B cell (primary cell): ENCODE measurements around the gene CECR2. TPM values are rescaled to one million over a fixed set of nuclear protein-coding genes. Genes with fewer than 3 reads are reported as not detected.

Source experiments
- ATAC-seq: fragments of 200-7000 bp; cut with Tn5 transposase; one replicate; pipeline ENCODE4 v1.10.0; 2021; ENCODE audit warnings: low read depth, mild to moderate bottlenecking, moderate number of reproducible peaks, moderate library complexity
- CTCF ChIA-PET: fragments of 350-600 bp; sonication (Branson Sonifier 250); formaldehyde crosslinking; loops from one replicate; lab custom pipeline; 2021; ENCODE audit warnings: antibody characterized with exemption, inconsistent platforms; lab: Charles Lee
- POLR2A ChIA-PET: fragments of 350-600 bp; sonication (Branson Sonifier 250); formaldehyde crosslinking; loops from one replicate; lab custom pipeline; 2021; ENCODE audit warnings: antibody characterized with exemption; lab: Charles Lee
- DNase-seq: peaks from one replicate; pipeline ENCODE4 v3.0.0; 2013
- H2AFZ ChIP-seq: 2 replicates; pipeline ENCODE4 v1.6.1; 2012; ENCODE audit warnings: mild to moderate bottlenecking, low read depth, low read length; ENCODE audit not compliant: insufficient read depth, poor library complexity, severe bottlenecking
- H3K27ac ChIP-seq, 2 donors: 1 replicate in 1 of 2; 2 replicates in 1 of 2; pipeline ENCODE4 v1.5.1; 2012 to 2013; ENCODE audit warnings: low read length in 2 of 2, mild to moderate bottlenecking in 2 of 2, moderate library complexity in 1 of 2
- H3K27me3 ChIP-seq, 4 experiments: fragments of 200-600 bp in 1 of 4; sonication (generic) in 1 of 4; replicated peaks in 1 of 4; 1 replicate in 2 of 4; 2 replicates in 2 of 4; pipeline versions ENCODE4 v1.6.1 to v1.7.0; 2013 to 2016; ENCODE audit warnings: low read length in 3 of 4, mild to moderate bottlenecking in 2 of 4, mixed read lengths in 1 of 4, moderate library complexity in 1 of 4; ENCODE audit not compliant: insufficient read depth in 4 of 4, control insufficient read depth in 3 of 4; ENCODE audit errors: control extremely low read depth in 1 of 4
- H3K36me3 ChIP-seq, 2 experiments: replicated peaks in 1 of 2; 1 replicate in 1 of 2; 2 replicates in 1 of 2; pipeline versions ENCODE4 v1.6.1 to v1.7.1; 2013; ENCODE audit warnings: low read length in 1 of 2; ENCODE audit not compliant: insufficient read depth in 2 of 2, control insufficient read depth in 1 of 2; ENCODE audit errors: control extremely low read depth in 1 of 2, extremely low read depth in 1 of 2
- H3K4me1 ChIP-seq, 2 donors: fragments of 200-600 bp in 1 of 2; sonication (generic) in 1 of 2; 1 replicate in 1 of 2; 2 replicates in 1 of 2; pipeline versions ENCODE4 v1.5.1 to v1.6.1; 2013 to 2017; ENCODE audit warnings: low read length in 2 of 2; ENCODE audit not compliant: control insufficient read depth in 2 of 2, insufficient read depth in 2 of 2
- H3K4me2 ChIP-seq: replicated peaks from 2 replicates; pipeline ENCODE3; 2012; ENCODE audit warnings: mild to moderate bottlenecking, low read depth, low read length; ENCODE audit not compliant: poor library complexity, severe bottlenecking
- H3K4me3 ChIP-seq, 5 experiments: fragments of 200-600 bp in 1 of 5; sonication (generic) in 1 of 5; 1 replicate in 3 of 5; 2 replicates in 2 of 5; pipeline versions ENCODE4 v1.5.1 to v1.7.0; 2011 to 2016; ENCODE audit warnings: low read length in 4 of 5, mild to moderate bottlenecking in 4 of 5, low read depth in 2 of 5, control low read depth in 1 of 5, moderate library complexity in 1 of 5; ENCODE audit not compliant: insufficient read depth in 1 of 5; ENCODE audit errors: control extremely low read depth in 1 of 5, extremely low read depth in 1 of 5
- H3K79me2 ChIP-seq: fragments of 200-600 bp; sonication (generic); one replicate; pipeline ENCODE4 v1.6.0; 2016; ENCODE audit warnings: low read length; ENCODE audit not compliant: control insufficient read depth, insufficient read depth
- H3K9ac ChIP-seq: fragments of 200-600 bp; sonication (generic); 2 replicates; pipeline ENCODE4 v1.6.1; 2017; ENCODE audit warnings: mild to moderate bottlenecking, low read length, moderate library complexity
- H3K9me3 ChIP-seq, 3 donors: one replicate each; pipeline versions ENCODE4 v1.6.1 to v1.7.1; 2013; ENCODE audit warnings: low read length in 2 of 3; ENCODE audit not compliant: control insufficient read depth in 2 of 3, insufficient read depth in 1 of 3; ENCODE audit errors: control extremely low read depth in 1 of 3
- H4K20me1 ChIP-seq: 2 replicates; pipeline ENCODE4 v1.6.0; 2012; ENCODE audit warnings: mild to moderate bottlenecking, low read length; ENCODE audit not compliant: insufficient read depth, control insufficient read depth, poor library complexity, severe bottlenecking
- H3K27ac Mint-ChIP-seq: one replicate; pipeline ENCODE4 v1.8.0; 2021; ENCODE audit warnings: mixed read lengths
- H3K27me3 Mint-ChIP-seq: one replicate; pipeline ENCODE4 v1.8.0; 2021; ENCODE audit warnings: mixed read lengths
- H3K4me1 Mint-ChIP-seq: one replicate; pipeline ENCODE4 v1.8.0; 2021; ENCODE audit warnings: mixed read lengths
- H3K4me3 Mint-ChIP-seq: one replicate; pipeline ENCODE4 v1.8.0; 2021; ENCODE audit warnings: mixed read lengths
- H3K9me3 Mint-ChIP-seq: one replicate; pipeline ENCODE4 v1.8.0; 2022; ENCODE audit warnings: mixed read lengths; ENCODE audit not compliant: insufficient read depth
- EZH2 ChIP-seq: IDR thresholded peaks from 2 replicates; pipeline ENCODE4 v1.6.1; 2012; ENCODE audit warnings: borderline replicate concordance, low read depth, mild to moderate bottlenecking, moderate library complexity, low read length; ENCODE audit not compliant: insufficient read depth, poor library complexity, severe bottlenecking
- WGBS: methylation state at CpG from one replicate; pipeline ENCODE4 v1.1.5; 2013; ENCODE audit warnings: missing lambda C conversion rate; ENCODE audit not compliant: insufficient coverage; 5-methylcytosine and 5-hydroxymethylcytosine counted together
- intact Hi-C: fragments of 100-400 bp; cut with micrococcal nuclease; formaldehyde crosslinking; loops from one replicate; pipeline ENCODE4 v1.10.0; 2022
- polyA plus RNA-seq: library from polyadenylated mRNA; depleted of rRNA; stranded (reverse); fragments of >200 nt; gene quantifications from 2 replicates; pipeline ENCODE4 v1.2.3, GENCODE V29; 2012
- total RNA-seq, 2 donors: library from RNA; stranded (reverse); fragments of 120-200 nt in 1 of 2; gene quantifications; 1 replicate in 1 of 2; 2 replicates in 1 of 2; pipeline versions ENCODE4 v1.2.3 to v1.2.4, GENCODE V29; 2013 to 2022
- TF ChIP-seq, protein P1 (sequence below): fragments of 200-600 bp; IDR thresholded peaks from one replicate; pipeline ENCODE4 v1.8.0; 2022; ENCODE audit warnings: antibody characterized with exemption, mild to moderate bottlenecking

The CECR2 gene
- total and polyA plus RNA-seq, 2 donors (not counting 1 experiment from before 2014, with no cell fraction given): 0.13 to 6.6 TPM

DNA sequence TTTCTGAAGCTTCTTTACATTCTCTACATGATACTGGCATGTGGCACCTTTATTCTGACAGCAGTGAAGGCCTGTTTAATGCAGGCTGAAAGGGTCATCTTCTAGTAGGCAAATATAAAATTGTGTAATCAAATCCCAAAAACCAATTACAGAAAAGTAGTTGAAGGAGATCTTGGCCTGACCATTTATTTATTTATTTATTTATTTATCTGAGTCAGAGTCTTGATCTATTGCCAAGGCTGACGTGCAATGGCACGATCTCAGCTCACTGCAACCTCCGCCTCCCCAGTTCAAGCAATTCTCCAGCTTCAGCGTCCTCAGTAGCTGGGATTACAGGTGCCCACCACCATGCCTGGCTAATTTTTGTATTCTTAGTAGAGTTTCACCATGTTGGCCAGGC is 22.7 kb upstream of the CECR2 start:
- Mint-ChIP-seq H3K27ac (no peak overlapping the region), H3K27me3 (peaks cover 10% of the 10 kb centered on the region), H3K9me3 (no peaks in the 10 kb centered on the region), H3K4me1 (peaks cover 4% of the 10 kb centered on the region), H3K4me3 (no peak overlapping the region)
- no peaks in the 10 kb centered on the region for H3K36me3 ChIP-seq
- intact Hi-C loops: no loop called here
- H3K4me2 ChIP-seq: no peak overlapping the region
- TF ChIP-seq EZH2: no peak
- TF ChIP-seq, protein P1, sequence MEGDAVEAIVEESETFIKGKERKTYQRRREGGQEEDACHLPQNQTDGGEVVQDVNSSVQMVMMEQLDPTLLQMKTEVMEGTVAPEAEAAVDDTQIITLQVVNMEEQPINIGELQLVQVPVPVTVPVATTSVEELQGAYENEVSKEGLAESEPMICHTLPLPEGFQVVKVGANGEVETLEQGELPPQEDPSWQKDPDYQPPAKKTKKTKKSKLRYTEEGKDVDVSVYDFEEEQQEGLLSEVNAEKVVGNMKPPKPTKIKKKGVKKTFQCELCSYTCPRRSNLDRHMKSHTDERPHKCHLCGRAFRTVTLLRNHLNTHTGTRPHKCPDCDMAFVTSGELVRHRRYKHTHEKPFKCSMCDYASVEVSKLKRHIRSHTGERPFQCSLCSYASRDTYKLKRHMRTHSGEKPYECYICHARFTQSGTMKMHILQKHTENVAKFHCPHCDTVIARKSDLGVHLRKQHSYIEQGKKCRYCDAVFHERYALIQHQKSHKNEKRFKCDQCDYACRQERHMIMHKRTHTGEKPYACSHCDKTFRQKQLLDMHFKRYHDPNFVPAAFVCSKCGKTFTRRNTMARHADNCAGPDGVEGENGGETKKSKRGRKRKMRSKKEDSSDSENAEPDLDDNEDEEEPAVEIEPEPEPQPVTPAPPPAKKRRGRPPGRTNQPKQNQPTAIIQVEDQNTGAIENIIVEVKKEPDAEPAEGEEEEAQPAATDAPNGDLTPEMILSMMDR: no peak
- H3K9ac ChIP-seq: no peak overlapping the region
- POLR2A ChIA-PET: no interaction called here
- no peak overlapping the region for H3K4me3 ChIP-seq
- no peaks in the 10 kb centered on the region for H3K27me3 ChIP-seq
- H3K27ac ChIP-seq: no peak overlapping the region
- H3K79me2 ChIP-seq: no peaks in the 10 kb centered on the region
- WGBS: 100% methylated on average over 3 of the region's 4 CpGs
- H4K20me1 ChIP-seq: no peaks in the 10 kb centered on the region
- DNase-seq (no peak), ATAC-seq (no peak)
- peaks cover 8% of the 10 kb centered on the region in 2 donors for H3K4me1 ChIP-seq
- CTCF ChIA-PET: interaction anchor here (0.7 kb wide), 1 partner anchor 86 kb away, joined by 4 read pairs; no protein-coding TSS in a partner anchor
- peaks cover 0 to 7% (median 0%) of the 10 kb centered on the region in 3 donors for H3K9me3 ChIP-seq
- H2AFZ ChIP-seq: no peak overlapping the region

DNA sequence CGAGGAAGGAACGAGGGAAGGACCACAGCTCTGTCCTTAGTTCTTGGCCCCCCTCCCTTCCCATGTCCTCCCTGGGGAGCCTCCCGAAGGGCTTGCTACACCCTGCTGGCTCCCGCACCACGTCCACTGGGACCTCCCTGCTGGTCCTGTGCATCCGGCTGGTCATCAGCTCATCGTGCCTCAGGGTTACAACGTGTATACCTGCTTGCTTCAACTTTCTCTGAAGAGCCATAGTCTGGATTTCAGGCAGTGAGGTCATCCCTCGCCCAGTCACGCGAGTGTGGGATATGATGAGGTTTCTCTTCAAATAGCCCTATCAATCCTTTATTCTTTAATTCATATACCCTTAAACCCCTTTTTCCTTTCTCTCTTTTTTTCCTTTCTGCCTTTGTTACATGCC is 21.5 kb upstream of the CECR2 start:
- no peaks in the 10 kb centered on the region for H3K4me1 Mint-ChIP-seq
- DNase-seq (no peak), ATAC-seq (no peak)
- Histone ChIP-seq H3K4me1 (peaks cover 8% of the 10 kb centered on the region in 2 donors), H4K20me1 (no peaks in the 10 kb centered on the region), H3K9me3 (peaks cover 0 to 7% (median 0%) of the 10 kb centered on the region in 3 donors), H3K36me3 (no peaks in the 10 kb centered on the region), H3K4me2 (no peak overlapping the region), H3K4me3 (no peak overlapping the region), H2AFZ (no peak overlapping the region), H3K9ac (no peak overlapping the region), H3K27me3 (no peaks in the 10 kb centered on the region), H3K79me2 (no peaks in the 10 kb centered on the region), H3K27ac (no peak overlapping the region)
- 91% methylated on average over 7 of the region's 11 CpGs for WGBS
- H3K27ac Mint-ChIP-seq: no peak overlapping the region
- H3K4me3 Mint-ChIP-seq: no peak overlapping the region
- H3K9me3 Mint-ChIP-seq: no peaks in the 10 kb centered on the region
- intact Hi-C loops: no loop called here
- ChIA-PET CTCF (no interaction called here), POLR2A (interaction anchor here (1.3 kb wide), 1 partner anchor 67 kb away, joined by 4 read pairs; no protein-coding TSS in a partner anchor)
- H3K27me3 Mint-ChIP-seq: peaks cover 10% of the 10 kb centered on the region
- TF ChIP-seq, protein P1: no peak
- no peak for TF ChIP-seq EZH2
